H1 (cell line): ENCODE measurements around the gene SMS. TPM values are rescaled to one million over a fixed set of nuclear protein-coding genes. Genes with fewer than 3 reads are reported as not detected.

Experiments used
- CTCF ChIA-PET: fragments of 300-600 bp; sonication (Branson Sonifier 250); formaldehyde crosslinking; loops from one replicate; lab custom pipeline; 2021; ENCODE audit not compliant: partially characterized antibody; lab: Charles Lee
- POLR2A ChIA-PET: fragments of 300-600 bp; sonication (Branson Sonifier 250); formaldehyde crosslinking; loops from one replicate; lab custom pipeline; 2021; ENCODE audit warnings: inconsistent platforms; ENCODE audit not compliant: partially characterized antibody; lab: Charles Lee
- DNase-seq, 2 experiments: peaks; one replicate each; pipeline versions ENCODE4 v3.0.0 to v3.0.0-alpha.2; 2010 to 2022; ENCODE audit warnings: low spot score in 2 of 2, low read depth in 1 of 2, mixed read lengths in 1 of 2
- FAIRE-seq: peaks from 2 replicates; lab custom pipeline; 2011; peaks lifted over from hg19 to GRCh38; lab: Jason Lieb, UNC
- H2AFZ ChIP-seq: 2 replicates; pipeline ENCODE4 v1.8.1; 2012; ENCODE audit warnings: low read length, inconsistent platforms
- H2AK5ac ChIP-seq: 2 replicates; pipeline ENCODE4 v1.6.1; 2013; ENCODE audit warnings: low read depth, low read length
- H2BK120ac ChIP-seq: replicated peaks from 2 replicates; pipeline ENCODE3; 2013; ENCODE audit warnings: low read depth, low read length, inconsistent platforms
- H2BK12ac ChIP-seq: 2 replicates; pipeline ENCODE4 v1.6.1; 2013; ENCODE audit warnings: low read depth, low read length
- H2BK15ac ChIP-seq: 2 replicates; pipeline ENCODE4 v1.6.1; 2013; ENCODE audit warnings: low read length
- H2BK20ac ChIP-seq: 2 replicates; pipeline ENCODE4 v1.6.1; 2013; ENCODE audit warnings: low read length
- H2BK5ac ChIP-seq: 2 replicates; pipeline ENCODE4 v1.6.1; 2013; ENCODE audit warnings: low read depth, low read length
- H3K14ac ChIP-seq: 2 replicates; pipeline ENCODE4 v1.6.1; 2013; ENCODE audit warnings: inconsistent platforms; ENCODE audit not compliant: insufficient read length
- H3K18ac ChIP-seq: 2 replicates; pipeline ENCODE4 v1.6.1; 2013; ENCODE audit warnings: low read length; ENCODE audit errors: extremely low read depth
- H3K23ac ChIP-seq: 2 replicates; pipeline ENCODE4 v1.6.1; 2013; ENCODE audit warnings: inconsistent platforms; ENCODE audit not compliant: insufficient read length
- H3K23me2 ChIP-seq: 2 replicates; pipeline ENCODE4 v1.6.1; 2013; ENCODE audit warnings: low read depth, low read length
- H3K27ac ChIP-seq: 2 replicates; pipeline ENCODE4 v1.6.1; 2011; ENCODE audit warnings: low read depth, low read length, inconsistent platforms
- H3K27me3 ChIP-seq, 4 experiments: replicated peaks in 1 of 4; 1 replicate in 1 of 4; 2 replicates in 3 of 4; pipeline versions ENCODE4 v1.6.1 to v1.8.1; 2011 to 2013; ENCODE audit warnings: low read length in 3 of 4, mild to moderate bottlenecking in 3 of 4, inconsistent platforms in 2 of 4, mixed read lengths in 2 of 4, moderate library complexity in 1 of 4; ENCODE audit not compliant: control insufficient read depth in 3 of 4, insufficient read depth in 3 of 4; ENCODE audit errors: extremely low read depth in 1 of 4
- H3K36me3 ChIP-seq, 4 experiments: 2 replicates each; pipeline versions ENCODE4 v1.6.1 to v1.8.1; 2011 to 2013; ENCODE audit warnings: mild to moderate bottlenecking in 4 of 4, low read length in 3 of 4, moderate library complexity in 2 of 4, control low read depth in 1 of 4, inconsistent platforms in 1 of 4; ENCODE audit not compliant: insufficient read depth in 4 of 4, control insufficient read depth in 2 of 4
- H3K4ac ChIP-seq: replicated peaks from 2 replicates; pipeline ENCODE3; 2013; ENCODE audit warnings: low read length, low read depth, mixed read lengths, inconsistent platforms; ENCODE audit not compliant: insufficient read length
- H3K4me1 ChIP-seq, 4 experiments: replicated peaks in 1 of 4; 1 replicate in 1 of 4; 2 replicates in 3 of 4; pipeline versions ENCODE4 v1.6.1 to v1.8.1; 2011 to 2013; ENCODE audit warnings: low read length in 3 of 4, inconsistent platforms in 2 of 4, mixed read lengths in 1 of 4; ENCODE audit not compliant: insufficient read depth in 4 of 4, control insufficient read depth in 3 of 4
- H3K4me2 ChIP-seq, 2 experiments: 2 replicates each; pipeline versions ENCODE4 v1.6.1 to v1.8.1; 2011 to 2013; ENCODE audit warnings: low read depth in 2 of 2, low read length in 2 of 2, control low read depth in 1 of 2, inconsistent platforms in 1 of 2, mild to moderate bottlenecking in 1 of 2; ENCODE audit not compliant: insufficient read depth in 1 of 2
- H3K4me3 ChIP-seq, 4 experiments: fragments of 200-600, 300-600 bp in 1 of 4; sonication (generic), shearing (Covaris generic), sonication (Bioruptor Twin) in 1 of 4; 2 replicates each; pipeline versions ENCODE4 v1.5.1 to v1.8.1; 2011 to 2016; ENCODE audit warnings: low read length in 4 of 4, low read depth in 3 of 4, control low read depth in 2 of 4, inconsistent platforms in 2 of 4, mild to moderate bottlenecking in 2 of 4, mixed read lengths in 1 of 4, moderate library complexity in 1 of 4; ENCODE audit not compliant: insufficient read depth in 2 of 4; ENCODE audit errors: extremely low read depth in 1 of 4
- H3K56ac ChIP-seq: replicated peaks from 2 replicates; pipeline ENCODE3; 2013; ENCODE audit warnings: low read depth, mild to moderate bottlenecking, mixed read lengths, low read length, inconsistent platforms; ENCODE audit not compliant: insufficient read length
- H3K79me1 ChIP-seq: 2 replicates; pipeline ENCODE4 v1.6.1; 2013; ENCODE audit warnings: low read depth, low read length, control low read depth
- H3K79me2 ChIP-seq, 2 experiments: 2 replicates each; pipeline versions ENCODE4 v1.6.1 to v1.8.1; 2012 to 2013; ENCODE audit warnings: low read length in 2 of 2, mild to moderate bottlenecking in 2 of 2, inconsistent platforms in 1 of 2; ENCODE audit not compliant: insufficient read depth in 2 of 2, control insufficient read depth in 1 of 2
- H3K9ac ChIP-seq, 4 experiments: replicated peaks in 1 of 4; 1 replicate in 1 of 4; 2 replicates in 3 of 4; pipeline versions ENCODE4 v1.6.1 to v1.8.1; 2011 to 2013; ENCODE audit warnings: low read depth in 3 of 4, low read length in 3 of 4, control low read depth in 2 of 4, mild to moderate bottlenecking in 2 of 4, moderate library complexity in 2 of 4, inconsistent platforms in 1 of 4; ENCODE audit errors: extremely low read depth in 1 of 4
- H3K9me3 ChIP-seq, 2 experiments: 2 replicates each; pipeline versions ENCODE4 v1.6.1 to v1.8.1; 2012 to 2013; ENCODE audit warnings: mild to moderate bottlenecking in 2 of 2, moderate library complexity in 2 of 2, control low read depth in 1 of 2, inconsistent platforms in 1 of 2, low read depth in 1 of 2, low read length in 1 of 2, mixed read lengths in 1 of 2; ENCODE audit not compliant: insufficient read depth in 2 of 2
- H4K20me1 ChIP-seq, 2 experiments: replicated peaks in 1 of 2; 2 replicates each; pipeline versions ENCODE3 to v1.8.1; 2011 to 2013; ENCODE audit warnings: inconsistent platforms in 2 of 2, low read length in 2 of 2, mild to moderate bottlenecking in 1 of 2; ENCODE audit not compliant: insufficient read depth in 2 of 2, control insufficient read depth in 1 of 2
- H4K5ac ChIP-seq: 2 replicates; pipeline ENCODE4 v1.6.1; 2013; ENCODE audit warnings: low read length, low read depth, mixed read lengths, inconsistent platforms; ENCODE audit not compliant: insufficient read length
- H4K8ac ChIP-seq: 2 replicates; pipeline ENCODE4 v1.8.0; 2013; ENCODE audit warnings: mild to moderate bottlenecking, moderate library complexity, low read length, inconsistent platforms; ENCODE audit not compliant: insufficient read depth; ENCODE audit errors: extremely low read depth
- H4K91ac ChIP-seq: replicated peaks from 2 replicates; pipeline ENCODE3; 2013; ENCODE audit warnings: low read length, mixed read lengths, inconsistent platforms; ENCODE audit not compliant: insufficient read length
- BACH1 ChIP-seq: IDR thresholded peaks from 2 replicates; pipeline ENCODE4 v1.6.1; 2012; ENCODE audit warnings: low read length, improper control_type of control experiment
- BCL11A ChIP-seq, 2 experiments: IDR thresholded peaks; one replicate each; pipeline ENCODE4 v1.6.1; 2011; ENCODE audit warnings: low read depth in 2 of 2, low read length in 2 of 2, mild to moderate bottlenecking in 2 of 2
- BRCA1 ChIP-seq: IDR thresholded peaks from 2 replicates; pipeline ENCODE4 v1.6.1; 2012; ENCODE audit warnings: low read depth, low read length, improper control_type of control experiment
- CHD1 ChIP-seq: IDR thresholded peaks from 2 replicates; pipeline ENCODE4 v1.6.1; 2012; ENCODE audit warnings: low read depth, low read length, improper control_type of control experiment
- E2F6 ChIP-seq: IDR thresholded peaks from 2 replicates; pipeline ENCODE4 v1.6.1; 2012; ENCODE audit warnings: inconsistent platforms
- GTF2F1 ChIP-seq: IDR thresholded peaks from 2 replicates; pipeline ENCODE4 v1.6.1; 2012; ENCODE audit warnings: low read depth, low read length, improper control_type of control experiment, borderline replicate concordance
- HDAC2 ChIP-seq, 2 experiments: fragments of 300-600 bp in 1 of 2; sonication (generic) in 1 of 2; IDR thresholded peaks; 2 replicates each; pipeline ENCODE4 v1.6.1; 2011 to 2012; ENCODE audit warnings: low read depth in 2 of 2, low read length in 2 of 2, mild to moderate bottlenecking in 2 of 2, moderate library complexity in 2 of 2, borderline replicate concordance in 1 of 2, inconsistent platforms in 1 of 2
- JUN ChIP-seq: IDR thresholded peaks from 2 replicates; pipeline ENCODE4 v1.6.1; 2011; ENCODE audit warnings: low read depth, mild to moderate bottlenecking, improper control_type of control experiment, low read length
- KDM5A ChIP-seq: fragments of 200-600 bp; IDR thresholded peaks from 2 replicates; pipeline ENCODE4 v1.7.1; 2012; ENCODE audit warnings: mild to moderate bottlenecking, low read length, inconsistent platforms, mixed read lengths
- POLR2A ChIP-seq, 2 experiments: IDR thresholded peaks; 1 replicate in 1 of 2; 2 replicates in 1 of 2; pipeline ENCODE4 v1.6.1; 2011; ENCODE audit warnings: low read depth in 2 of 2, low read length in 2 of 2, mild to moderate bottlenecking in 2 of 2; ENCODE audit errors: control extremely low read depth in 1 of 2
- RBBP5 ChIP-seq: IDR thresholded peaks from 2 replicates; pipeline ENCODE4 v1.7.1; 2012; ENCODE audit warnings: low read depth, mild to moderate bottlenecking, inconsistent platforms, low read length, moderate library complexity, borderline replicate concordance
- SUZ12 ChIP-seq: fragments of 200-600 bp; sonication (generic); IDR thresholded peaks from 2 replicates; pipeline ENCODE4 v1.6.1; 2012; ENCODE audit warnings: mild to moderate bottlenecking, inconsistent platforms, low read length, moderate library complexity, mixed read lengths
- USF2 ChIP-seq: IDR thresholded peaks from 2 replicates; pipeline ENCODE4 v1.6.1; 2011; ENCODE audit warnings: low read length, improper control_type of control experiment
- WGBS, 2 experiments: shearing (Covaris generic) in 1 of 2; methylation state at CpG; one replicate each; pipeline versions ENCODE4 v1.1.6 to v1.1.7; 2013 to 2015; ENCODE audit warnings: low lambda C conversion rate in 2 of 2, mixed read lengths in 2 of 2, inconsistent platforms in 1 of 2, low coverage in 1 of 2, missing lambda C conversion rate in 1 of 2; ENCODE audit not compliant: insufficient replicate concordance in 2 of 2, insufficient coverage in 1 of 2, insufficient read length in 1 of 2; ENCODE audit errors: extremely low coverage in 1 of 2, missing lambda C conversion rate in 1 of 2; 5-methylcytosine and 5-hydroxymethylcytosine counted together
- polyA plus RNA-seq, 7 experiments: library from polyadenylated mRNA; depleted of rRNA in 3 of 7; stranded (reverse) in 5 of 7; unstranded in 2 of 7; fragments of >200 nt in 5 of 7; fragments of 200-250 nt in 2 of 7; gene quantifications; 1 replicate in 5 of 7; 2 replicates in 1 of 7; 4 replicates in 1 of 7; pipeline versions ENCODE4 v1.2.1 to v1.2.3, GENCODE V29; 2011 to 2013; ENCODE audit warnings: missing spikeins in 2 of 7, mixed read lengths in 2 of 7
- total RNA-seq: library from RNA; stranded (reverse); fragmentation: NEBNext Ultra II Directional; extraction: Animal tissue kit (Norgen Biotek cat#: 25700); gene quantifications from 2 replicates; pipeline ENCODE4 v1.2.1, GENCODE V29; 2021

SMS gene
- total and polyA plus RNA-seq, 2 of the 8 experiments (the other 6 are each of a cell fraction or from before 2014, with no cell fraction given), result 66.3 to 256 TPM

- CTCF ChIA-PET, result no interaction called here
- peak overlapping the region; percentile 32; the same call in 1 of the 2 replicates for H2BK5ac ChIP-seq
- H3K14ac ChIP-seq, result no peak overlapping the region
- no peak overlapping the region for H3K56ac ChIP-seq
- no peaks in the 10 kb centered on the region for H3K23me2 ChIP-seq
- no peak overlapping the region for H3K4me3 ChIP-seq
- WGBS, 2 experiments, result 33% methylated on average over 1 of the region's 2 CpGs; no CpG with 5 or more reads in 1 of the 2 experiments
- no peak overlapping the region for H3K23ac ChIP-seq
- no peak overlapping the region for H3K27ac ChIP-seq
- no peaks in the 10 kb centered on the region for H3K79me1 ChIP-seq
- peak overlapping the region in 1 of 2 experiments; percentile 27; a peak in 2 of 4 replicates for H3K4me2 ChIP-seq
- H2BK20ac ChIP-seq, result no peak overlapping the region
- peaks cover 0 to 5% (median 2%) of the 10 kb centered on the region in 4 experiments; a peak in 2 of 7 replicates for H3K4me1 ChIP-seq
- no peak overlapping the region for H2BK120ac ChIP-seq
- H3K79me2 ChIP-seq, result no peaks in the 10 kb centered on the region
- H3K9me3 ChIP-seq, result no peaks in the 10 kb centered on the region
- H2BK12ac ChIP-seq, result no peak overlapping the region
- no peak overlapping the region for H3K18ac ChIP-seq
- no peak overlapping the region for H4K91ac ChIP-seq
- peak in 1 of 2 experiments; percentile 5 for DNase-seq
- no peaks in the 10 kb centered on the region for H4K20me1 ChIP-seq
- POLR2A ChIA-PET, result interaction anchor here (1.0 kb wide), 1 partner anchor 38 kb away, joined by 3 read pairs; no protein-coding TSS in a partner anchor
- no peak overlapping the region for H3K4ac ChIP-seq
- no peak overlapping the region for H2AK5ac ChIP-seq
- H2AFZ ChIP-seq, result peak overlapping the region; percentile 62; the same call in 1 of the 2 replicates
- no peaks in the 10 kb centered on the region for H3K27me3 ChIP-seq
- H2BK15ac ChIP-seq, result no peak overlapping the region
- FAIRE-seq, result no peak
- H4K5ac ChIP-seq, result no peak overlapping the region
- H4K8ac ChIP-seq, result no peak overlapping the region
- H3K9ac ChIP-seq, result no peak overlapping the region
- no peaks in the 10 kb centered on the region for H3K36me3 ChIP-seq
- TF ChIP-seq SUZ12 (no peak), RBBP5 (no peak), BACH1 (no peak), USF2 (no peak), KDM5A (no peak), CHD1 (no peak), HDAC2 (IDR thresholded peaks at IDR 0.05; ENCODE audit: borderline replicate concordance in 1 of 2, low read depth in 2 of 2, low read length in 2 of 2) (no peak), POLR2A (IDR thresholded peaks at IDR 0.05; ENCODE audit: control extremely low read depth in 1 of 2, low read depth in 2 of 2, low read length in 2 of 2) (no peak), GTF2F1 (no peak), E2F6 (no peak), BRCA1 (no peak), BCL11A (IDR thresholded peaks at IDR 0.05; ENCODE audit: low read depth in 2 of 2, low read length in 2 of 2) (no peak), JUN (no peak)
Observed at GRCh38 chrX:21905313-21905712, 35.2 kb upstream of the SMS start.
